Fibroblast of skin of left biceps (primary cell): ENCODE results near the gene BICDL1.

Source experiments
- DNase-seq, 2 experiments: peaks; one replicate each; pipeline ENCODE4 v3.0.0-alpha.2; 2013; ENCODE audit warnings: low read depth in 2 of 2

The BICDL1 gene

GRCh38 chr12:120100630-120101029, 111.6 kb downstream of the BICDL1 start:
- no peak for DNase-seq

- DNase-seq: no peak
Measured at GRCh38 chr12:120101182-120101581, 112.1 kb downstream of the BICDL1 start.

GRCh38 chr12:120101617-120102016, 112.6 kb downstream of the BICDL1 start:
- no peak for DNase-seq

GRCh38 chr12:120102189-120103043, 113.4 kb downstream of the BICDL1 start:
- DNase-seq: no peak

- DNase-seq: no peak
Measured at GRCh38 chr12:120103044-120103338, 114.0 kb downstream of the BICDL1 start.

- DNase-seq: no peak
Measured at GRCh38 chr12:120103371-120103770, 114.3 kb downstream of the BICDL1 start.

- DNase-seq: no peak
Measured at GRCh38 chr12:120106151-120106550, 117.1 kb downstream of the BICDL1 start.

- no peak for DNase-seq
Measured at GRCh38 chr12:120109570-120110267, 120.7 kb downstream of the BICDL1 start.

- no peak for DNase-seq
Measured at GRCh38 chr12:120110550-120111501, 121.8 kb downstream of the BICDL1 start.

GRCh38 chr12:120115066-120115465, 126.0 kb downstream of the BICDL1 start:
- no peak for DNase-seq

GRCh38 chr12:120115692-120116440, 126.8 kb downstream of the BICDL1 start:
- no peak for DNase-seq

- no peak for DNase-seq
Measured at GRCh38 chr12:120116441-120116791, 127.4 kb downstream of the BICDL1 start, which contains the start of gene RAB35. Gene RAB35, minus strand, starts transcription at chr12:120116753. Its CDS starts 103 bp downstream, at chr12:120116650.

GRCh38 chr12:120116792-120117651, 128.0 kb downstream of the BICDL1 start:
- peak; percentile 77 for DNase-seq

- DNase-seq: no peak
Measured at GRCh38 chr12:120117961-120118320, 128.9 kb downstream of the BICDL1 start.

GRCh38 chr12:120118321-120119061, 129.5 kb downstream of the BICDL1 start:
- peak in 1 of 2 experiments; percentile 26 for DNase-seq

GRCh38 chr12:120119271-120119973, 130.4 kb downstream of the BICDL1 start:
- no peak for DNase-seq

- DNase-seq: no peak
Measured at GRCh38 chr12:120121343-120121742, 132.3 kb downstream of the BICDL1 start.

GRCh38 chr12:120121766-120122293, 132.8 kb downstream of the BICDL1 start:
- DNase-seq: no peak

GRCh38 chr12:120125029-120125428, 136.0 kb downstream of the BICDL1 start:
- no peak for DNase-seq
